ENCODE data around the gene TMEM245. TPM values are rescaled to one million over a fixed set of nuclear protein-coding genes. Genes with fewer than 3 reads are reported as not detected.

TMEM245 gene
- total RNA-seq, 2 experiments from 2014 or later, result 22.0 to 36.1 TPM

DNA sequence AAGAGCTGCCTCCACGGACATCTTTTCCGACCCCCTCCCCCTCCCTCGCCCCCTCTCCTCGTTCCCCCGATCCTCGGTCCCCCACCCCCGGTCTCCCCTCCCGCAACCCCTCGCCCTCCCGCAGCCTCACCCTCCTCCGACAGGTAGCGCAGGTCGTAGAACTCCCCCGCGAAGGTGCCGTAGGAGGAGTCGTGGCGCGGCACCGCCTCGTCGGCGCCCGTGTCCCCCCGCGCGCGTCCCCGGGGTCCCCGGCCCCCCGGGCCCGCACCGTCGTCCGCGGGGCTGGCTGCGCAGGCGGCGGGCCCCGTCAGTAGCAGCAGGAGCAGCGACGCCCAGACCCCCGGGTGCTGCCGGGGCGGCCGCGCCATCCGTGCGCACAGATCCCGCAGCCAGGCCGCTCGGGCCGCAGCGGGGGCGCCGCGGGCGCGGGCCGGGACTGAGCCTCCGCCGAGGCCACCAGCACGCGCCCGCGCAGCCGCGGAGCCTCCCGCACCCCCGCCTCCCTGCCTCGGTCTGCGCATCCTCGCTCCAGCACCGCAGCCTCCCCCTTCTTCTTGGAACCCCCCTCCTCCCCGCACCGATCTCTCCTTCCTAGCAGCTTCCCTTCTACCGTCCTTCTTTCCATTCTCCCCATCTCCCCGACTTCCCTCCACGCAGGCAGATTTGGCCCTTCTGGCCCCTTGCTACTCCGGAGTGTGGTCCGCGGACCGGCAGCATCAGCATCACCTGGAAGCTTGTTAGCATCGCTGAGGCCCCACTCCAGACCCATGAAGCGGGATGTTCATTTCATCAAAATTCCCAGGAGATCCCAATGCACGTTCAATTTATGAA lies 47.2 kb upstream of the TMEM245 start, which contains the start of gene FRRS1L:
FRRS1L (minus strand) TSS at position 479 of the 831 bp plus-strand sequence; CDS start at position 368, 111 bp downstream.
- H3K4me1 ChIP-seq (ENCODE audit: insufficient read depth, low read length, poor library complexity, severe bottlenecking), result peaks cover 10% of the 10 kb centered on the region
- H3K27ac ChIP-seq (ENCODE audit: low read depth, low read length, poor library complexity, severe bottlenecking), result no peak within 1 kb of the TSS
- no TSS peak for BruUV-seq (replicated peaks)
- intact Hi-C loops (cut with micrococcal nuclease; ENCODE audit: unreplicated experiment), result no loop called here
- TF ChIP-seq EZH2phosphoT487 (IDR thresholded peaks at IDR 0.05; ENCODE audit: borderline replicate concordance, low read depth, low read length), result no peak
- TF ChIP-seq, protein P1, sequence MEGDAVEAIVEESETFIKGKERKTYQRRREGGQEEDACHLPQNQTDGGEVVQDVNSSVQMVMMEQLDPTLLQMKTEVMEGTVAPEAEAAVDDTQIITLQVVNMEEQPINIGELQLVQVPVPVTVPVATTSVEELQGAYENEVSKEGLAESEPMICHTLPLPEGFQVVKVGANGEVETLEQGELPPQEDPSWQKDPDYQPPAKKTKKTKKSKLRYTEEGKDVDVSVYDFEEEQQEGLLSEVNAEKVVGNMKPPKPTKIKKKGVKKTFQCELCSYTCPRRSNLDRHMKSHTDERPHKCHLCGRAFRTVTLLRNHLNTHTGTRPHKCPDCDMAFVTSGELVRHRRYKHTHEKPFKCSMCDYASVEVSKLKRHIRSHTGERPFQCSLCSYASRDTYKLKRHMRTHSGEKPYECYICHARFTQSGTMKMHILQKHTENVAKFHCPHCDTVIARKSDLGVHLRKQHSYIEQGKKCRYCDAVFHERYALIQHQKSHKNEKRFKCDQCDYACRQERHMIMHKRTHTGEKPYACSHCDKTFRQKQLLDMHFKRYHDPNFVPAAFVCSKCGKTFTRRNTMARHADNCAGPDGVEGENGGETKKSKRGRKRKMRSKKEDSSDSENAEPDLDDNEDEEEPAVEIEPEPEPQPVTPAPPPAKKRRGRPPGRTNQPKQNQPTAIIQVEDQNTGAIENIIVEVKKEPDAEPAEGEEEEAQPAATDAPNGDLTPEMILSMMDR (conservative IDR thresholded peaks at IDR 0.05; ENCODE audit: low read length), result no peak
- H3K79me2 ChIP-seq (ENCODE audit: insufficient read depth, low read depth, low read length), result no peaks in the 10 kb centered on the region
- no peak for DNase-seq (ENCODE audit: low spot score)
- no peaks in the 10 kb centered on the region for H4K20me1 ChIP-seq (ENCODE audit: insufficient read depth, low read length)
- H2AFZ ChIP-seq (ENCODE audit: low read length), result no peak within 1 kb of the TSS
- CTCF ChIA-PET (ENCODE audit: unreplicated experiment), result interaction anchor here (0.6 kb wide), 1 partner anchor 409 kb away, joined by 13 read pairs; no protein-coding TSS in a partner anchor
- POLR2A ChIA-PET, result no interaction called here
- H3K4me2 ChIP-seq (ENCODE audit: low read length), result no peak within 1 kb of the TSS
- H3K9me3 ChIP-seq (ENCODE audit: low read length), result no peaks in the 10 kb centered on the region
- H3K9me2 ChIP-seq (ENCODE audit: insufficient read depth, low read length), result no peaks in the 10 kb centered on the region
- H3K36me3 ChIP-seq (ENCODE audit: insufficient read depth, low read length), result no peaks in the 10 kb centered on the region
- no peak within 1 kb of the TSS for H3K4me3 ChIP-seq (ENCODE audit: low read depth, low read length, poor library complexity, severe bottlenecking)

GRCh38 chr9:109166171-109166770 lies 46.5 kb upstream of the TMEM245 start:
- H3K4me3 ChIP-seq (ENCODE audit: low read depth, low read length, poor library complexity, severe bottlenecking), result no peak overlapping the region
- no TSS peak for BruUV-seq (replicated peaks)
- no peak for DNase-seq (ENCODE audit: low spot score)
- no peaks in the 10 kb centered on the region for H3K9me2 ChIP-seq (ENCODE audit: insufficient read depth, low read length)
- POLR2A ChIA-PET, result interaction anchor here (1.1 kb wide), 1 partner anchor 29 kb away, joined by 3 read pairs; no protein-coding TSS in a partner anchor
- H2AFZ ChIP-seq (ENCODE audit: low read length), result no peak overlapping the region
- no peaks in the 10 kb centered on the region for H4K20me1 ChIP-seq (ENCODE audit: insufficient read depth, low read length)
- no peak overlapping the region for H3K27ac ChIP-seq (ENCODE audit: low read depth, low read length, poor library complexity, severe bottlenecking)
- intact Hi-C loops (cut with micrococcal nuclease; ENCODE audit: unreplicated experiment), result no loop called here
- no peaks in the 10 kb centered on the region for H3K36me3 ChIP-seq (ENCODE audit: insufficient read depth, low read length)
- H3K4me1 ChIP-seq (ENCODE audit: insufficient read depth, low read length, poor library complexity, severe bottlenecking), result peaks cover 10% of the 10 kb centered on the region
- no peaks in the 10 kb centered on the region for H3K79me2 ChIP-seq (ENCODE audit: insufficient read depth, low read depth, low read length)
- CTCF ChIA-PET (ENCODE audit: unreplicated experiment), result no interaction called here
- no peak overlapping the region for H3K4me2 ChIP-seq (ENCODE audit: low read length)
- no peaks in the 10 kb centered on the region for H3K9me3 ChIP-seq (ENCODE audit: low read length)
- no peak for TF ChIP-seq EZH2phosphoT487 (IDR thresholded peaks at IDR 0.05; ENCODE audit: borderline replicate concordance, low read depth, low read length)
- TF ChIP-seq, protein P1 (conservative IDR thresholded peaks at IDR 0.05; ENCODE audit: low read length), result no peak

Measured in OCI-LY7 (cell line).